HCT116 (cell line): ENCODE data around the gene RNF130. TPM values are rescaled to one million over a fixed set of nuclear protein-coding genes. Genes with fewer than 3 reads are reported as not detected.

Experiments used
- ATAC-seq: fragments of 200-7000 bp; cut with Tn5 transposase; 2 replicates; pipeline ENCODE4 v1.9.1; 2020; ENCODE audit warnings: mild to moderate bottlenecking, moderate library complexity
- BruUV-seq: library from RNA; stranded (reverse); fragments of 400-500 nt; replicated peaks from 2 replicates; lab custom pipeline; 2021; lab: Mats Ljungman, UMichigan
- CTCF ChIA-PET: fragments of 300-600 bp; sonication (Branson Sonifier 250); formaldehyde crosslinking; loops from one replicate; lab custom pipeline; 2021; ENCODE audit warnings: antibody characterized with exemption; lab: Charles Lee
- POLR2A ChIA-PET: fragments of 300-600, 350-600 bp; sonication (Branson Sonifier 250); formaldehyde crosslinking; loops from one replicate; lab custom pipeline; 2021; ENCODE audit warnings: antibody characterized with exemption; lab: Charles Lee
- RAD21 ChIA-PET, 2 experiments: fragments of 300-600 bp; sonication (Branson Sonifier 250); formaldehyde crosslinking; loops; one replicate each; lab custom pipeline; 2023; ENCODE audit warnings: low total read pairs in 2 of 2; ENCODE audit not compliant: uncharacterized antibody in 2 of 2, unreplicated experiment in 2 of 2, low non-redundant PET in 1 of 2; lab: Charles Lee
- DNase-seq: peaks from one replicate; pipeline ENCODE4 v3.0.0-alpha.2; 2010; ENCODE audit warnings: low read depth, low spot score
- H2AFZ ChIP-seq: fragments of 200-600 bp; shearing (Covaris generic), sonication (generic); 2 replicates; pipeline ENCODE4 v1.6.1; 2017; ENCODE audit warnings: low read depth, mixed run types, mixed read lengths, antibody characterized with exemption, low read length; ENCODE audit not compliant: poor library complexity, severe bottlenecking
- H3K27ac ChIP-seq: 2 replicates; pipeline ENCODE4 v1.5.1; 2012; ENCODE audit warnings: low read depth, low read length
- H3K27me3 ChIP-seq: fragments of 200-600 bp; sonication (generic); 2 replicates; pipeline ENCODE4 v1.6.1; 2016; ENCODE audit warnings: mixed run types, low read length, mixed read lengths; ENCODE audit not compliant: insufficient read depth
- H3K36me3 ChIP-seq, 2 experiments: fragments of 200-500 bp in 1 of 2; fragments of 200-600 bp in 1 of 2; sonication (Bioruptor generic) in 1 of 2; sonication (generic) in 1 of 2; 2 replicates each; pipeline versions ENCODE4 v1.5.1 to v1.6.1; 2014 to 2016; ENCODE audit warnings: low read length in 2 of 2, inconsistent platforms in 1 of 2, mixed read lengths in 1 of 2, mixed run types in 1 of 2; ENCODE audit not compliant: insufficient read depth in 2 of 2, control insufficient read depth in 1 of 2
- H3K4me1 ChIP-seq, 2 experiments: fragments of 200-600 bp in 1 of 2; sonication (generic) in 1 of 2; 2 replicates each; pipeline versions ENCODE4 v1.5.1 to v1.6.1; 2012 to 2017; ENCODE audit warnings: low read length in 2 of 2, inconsistent platforms in 1 of 2, mild to moderate bottlenecking in 1 of 2, mixed read lengths in 1 of 2, mixed run types in 1 of 2, moderate library complexity in 1 of 2; ENCODE audit not compliant: insufficient read depth in 2 of 2, control insufficient read depth in 1 of 2
- H3K4me2 ChIP-seq: fragments of 200-600 bp; sonication (generic); 2 replicates; pipeline ENCODE4 v1.6.1; 2017; ENCODE audit warnings: mixed run types, low read length, mixed read lengths
- H3K4me3 ChIP-seq, 2 experiments: fragments of 200-600 bp in 1 of 2; sonication (generic) in 1 of 2; replicated peaks in 1 of 2; 2 replicates each; pipeline ENCODE4 v1.5.1; 2011 to 2016; ENCODE audit warnings: low read length in 2 of 2, control low read depth in 1 of 2, low read depth in 1 of 2, mild to moderate bottlenecking in 1 of 2, mixed read lengths in 1 of 2, mixed run types in 1 of 2
- H3K79me2 ChIP-seq: fragments of 200-600 bp; sonication (generic); 2 replicates; pipeline ENCODE4 v1.6.1; 2017; ENCODE audit warnings: mild to moderate bottlenecking, mixed run types, low read length, moderate library complexity, mixed read lengths; ENCODE audit not compliant: insufficient read depth
- H3K9ac ChIP-seq: fragments of 200-600 bp; sonication (generic); 2 replicates; pipeline ENCODE4 v1.6.1; 2016; ENCODE audit warnings: low read length, mixed read lengths
- H3K9me2 ChIP-seq: fragments of 200-600 bp; sonication (generic), shearing (Covaris generic); 2 replicates; pipeline ENCODE4 v1.6.1; 2017; ENCODE audit warnings: mixed run types, mild to moderate bottlenecking, moderate library complexity; ENCODE audit not compliant: insufficient read depth
- H3K9me3 ChIP-seq, 2 experiments: fragments of 200-500 bp in 1 of 2; fragments of 200-600 bp in 1 of 2; sonication (Bioruptor generic) in 1 of 2; sonication (generic) in 1 of 2; 2 replicates each; pipeline ENCODE4 v1.6.1; 2014 to 2017; ENCODE audit warnings: low read length in 2 of 2, mixed read lengths in 2 of 2, inconsistent platforms in 1 of 2, low read depth in 1 of 2, mild to moderate bottlenecking in 1 of 2, mixed run types in 1 of 2, moderate library complexity in 1 of 2; ENCODE audit not compliant: control insufficient read depth in 1 of 2, insufficient read depth in 1 of 2
- H4K20me1 ChIP-seq: fragments of 200-600 bp; sonication (generic), shearing (Covaris generic); 2 replicates; pipeline ENCODE4 v1.6.1; 2017; ENCODE audit warnings: mixed run types, mild to moderate bottlenecking, moderate library complexity; ENCODE audit not compliant: insufficient read depth
- CBX3 ChIP-seq: IDR thresholded peaks from 2 replicates; pipeline ENCODE4 v1.6.1; 2012; ENCODE audit warnings: low read depth
- CEBPB ChIP-seq: IDR thresholded peaks from 2 replicates; pipeline ENCODE4 v1.6.1; 2012; ENCODE audit warnings: low read depth
- EGR1 ChIP-seq: IDR thresholded peaks from 2 replicates; pipeline ENCODE4 v1.6.1; 2012; ENCODE audit warnings: low read depth
- ELF1 ChIP-seq: IDR thresholded peaks from 2 replicates; pipeline ENCODE4 v1.6.1; 2012; ENCODE audit warnings: low read depth, borderline replicate concordance
- EZH2 ChIP-seq: fragments of 200-600 bp; sonication (generic); IDR thresholded peaks from 2 replicates; pipeline ENCODE4 v1.6.1; 2017; ENCODE audit warnings: antibody characterized with exemption, mixed run types
- EZH2phosphoT487 ChIP-seq: fragments of 200-600 bp; IDR thresholded peaks from 2 replicates; pipeline ENCODE4 v1.6.1; 2018; ENCODE audit warnings: antibody characterized with exemption, borderline replicate concordance
- FOSL1 ChIP-seq: IDR thresholded peaks from 2 replicates; pipeline ENCODE4 v1.6.1; 2012; ENCODE audit warnings: low read depth
- JUND ChIP-seq: IDR thresholded peaks from 2 replicates; pipeline ENCODE4 v1.6.1; 2012
- POLR2A ChIP-seq: IDR thresholded peaks from 2 replicates; pipeline ENCODE4 v1.7.0; 2011; ENCODE audit warnings: borderline replicate concordance; ENCODE audit not compliant: insufficient read depth, insufficient read length; ENCODE audit errors: extremely low read depth
- RAD21 ChIP-seq: IDR thresholded peaks from 2 replicates; pipeline ENCODE4 v1.6.1; 2012; ENCODE audit warnings: low read depth, mild to moderate bottlenecking
- SIN3A ChIP-seq: IDR thresholded peaks from 2 replicates; pipeline ENCODE4 v1.6.1; 2012; ENCODE audit warnings: low read depth
- SP1 ChIP-seq: IDR thresholded peaks from 2 replicates; pipeline ENCODE4 v1.6.1; 2012; ENCODE audit warnings: low read depth
- SRF ChIP-seq: IDR thresholded peaks from 2 replicates; pipeline ENCODE4 v1.6.1; 2012; ENCODE audit warnings: low read depth
- TCF7L2 ChIP-seq: IDR thresholded peaks from 2 replicates; pipeline ENCODE4 v1.7.0; 2011; ENCODE audit warnings: borderline replicate concordance, inconsistent platforms; ENCODE audit not compliant: insufficient read depth, insufficient read length; ENCODE audit errors: extremely low read depth
- ZFX ChIP-seq: fragments of 450-650 bp; IDR thresholded peaks from 2 replicates; pipeline ENCODE4 v1.6.1; 2017
- ZNF274 ChIP-seq: fragments of 200-500 bp; sonication (Bioruptor generic); IDR thresholded peaks from 2 replicates; pipeline ENCODE4 v1.6.1; 2014; ENCODE audit warnings: mild to moderate bottlenecking, low read depth, low read length, inconsistent platforms
- intact Hi-C: fragments of 100-400 bp; cut with micrococcal nuclease; formaldehyde crosslinking; loops from 2 replicates; pipeline ENCODE4 v1.10.0; 2022
- total RNA-seq: library from RNA; stranded (reverse); gene quantifications from one replicate; pipeline ENCODE4 v1.2.1, GENCODE V29; 2021; ENCODE audit not compliant: unreplicated experiment
- TF ChIP-seq, protein P1 (sequence below): IDR thresholded peaks from 2 replicates; pipeline ENCODE4 v1.6.1; 2011; ENCODE audit warnings: mild to moderate bottlenecking, low read length, moderate library complexity; ENCODE audit not compliant: insufficient replicate concordance; ENCODE audit errors: extremely low read depth
- TF ChIP-seq, protein P2 (sequence below): IDR thresholded peaks from 2 replicates; pipeline ENCODE4 v1.6.1; 2012; ENCODE audit warnings: low read depth
- TF ChIP-seq, protein P3 (sequence below): IDR thresholded peaks from 2 replicates; pipeline ENCODE4 v1.6.1; 2012
- TF ChIP-seq, protein P4 (sequence below): IDR thresholded peaks from 2 replicates; pipeline ENCODE4 v1.6.1; 2012

RNF130 gene
- total RNA-seq, 1 experiment from 2014 or later: 34.9 TPM

DNA sequence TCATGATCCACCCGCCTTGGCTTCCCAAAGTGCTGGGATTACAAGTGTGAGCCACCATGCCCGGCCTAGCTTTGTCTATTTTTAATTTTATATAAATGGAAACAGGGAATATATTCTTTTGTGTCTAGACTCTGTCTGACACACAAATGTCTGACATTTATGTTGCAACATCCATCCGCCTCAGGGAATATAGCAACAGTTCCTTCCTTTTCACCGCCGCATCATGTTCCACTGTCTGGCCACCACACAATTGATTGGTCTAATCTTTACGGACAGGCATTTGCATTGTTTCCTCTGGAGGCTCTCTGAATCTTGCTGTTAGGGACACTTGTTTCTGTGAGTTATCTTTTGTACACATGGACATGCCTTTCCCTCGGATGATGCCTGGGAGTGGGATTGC lies 143.7 kb downstream of the RNF130 start:
- POLR2A ChIA-PET: no interaction called here

More for the DNA sequence above, 143.7 kb downstream of the RNF130 start:
- TF ChIP-seq JUND: no peak
- TF ChIP-seq SIN3A: no peak
- TF ChIP-seq, protein P1, sequence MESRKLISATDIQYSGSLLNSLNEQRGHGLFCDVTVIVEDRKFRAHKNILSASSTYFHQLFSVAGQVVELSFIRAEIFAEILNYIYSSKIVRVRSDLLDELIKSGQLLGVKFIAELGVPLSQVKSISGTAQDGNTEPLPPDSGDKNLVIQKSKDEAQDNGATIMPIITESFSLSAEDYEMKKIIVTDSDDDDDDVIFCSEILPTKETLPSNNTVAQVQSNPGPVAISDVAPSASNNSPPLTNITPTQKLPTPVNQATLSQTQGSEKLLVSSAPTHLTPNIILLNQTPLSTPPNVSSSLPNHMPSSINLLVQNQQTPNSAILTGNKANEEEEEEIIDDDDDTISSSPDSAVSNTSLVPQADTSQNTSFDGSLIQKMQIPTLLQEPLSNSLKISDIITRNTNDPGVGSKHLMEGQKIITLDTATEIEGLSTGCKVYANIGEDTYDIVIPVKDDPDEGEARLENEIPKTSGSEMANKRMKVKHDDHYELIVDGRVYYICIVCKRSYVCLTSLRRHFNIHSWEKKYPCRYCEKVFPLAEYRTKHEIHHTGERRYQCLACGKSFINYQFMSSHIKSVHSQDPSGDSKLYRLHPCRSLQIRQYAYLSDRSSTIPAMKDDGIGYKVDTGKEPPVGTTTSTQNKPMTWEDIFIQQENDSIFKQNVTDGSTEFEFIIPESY: no peak
- no peak for TF ChIP-seq SRF
- TF ChIP-seq SP1: no peak
- no peak for TF ChIP-seq ZNF274
- TF ChIP-seq ELF1: no peak
- no peak for TF ChIP-seq FOSL1
- no peak for TF ChIP-seq EGR1
- TF ChIP-seq, protein P2, sequence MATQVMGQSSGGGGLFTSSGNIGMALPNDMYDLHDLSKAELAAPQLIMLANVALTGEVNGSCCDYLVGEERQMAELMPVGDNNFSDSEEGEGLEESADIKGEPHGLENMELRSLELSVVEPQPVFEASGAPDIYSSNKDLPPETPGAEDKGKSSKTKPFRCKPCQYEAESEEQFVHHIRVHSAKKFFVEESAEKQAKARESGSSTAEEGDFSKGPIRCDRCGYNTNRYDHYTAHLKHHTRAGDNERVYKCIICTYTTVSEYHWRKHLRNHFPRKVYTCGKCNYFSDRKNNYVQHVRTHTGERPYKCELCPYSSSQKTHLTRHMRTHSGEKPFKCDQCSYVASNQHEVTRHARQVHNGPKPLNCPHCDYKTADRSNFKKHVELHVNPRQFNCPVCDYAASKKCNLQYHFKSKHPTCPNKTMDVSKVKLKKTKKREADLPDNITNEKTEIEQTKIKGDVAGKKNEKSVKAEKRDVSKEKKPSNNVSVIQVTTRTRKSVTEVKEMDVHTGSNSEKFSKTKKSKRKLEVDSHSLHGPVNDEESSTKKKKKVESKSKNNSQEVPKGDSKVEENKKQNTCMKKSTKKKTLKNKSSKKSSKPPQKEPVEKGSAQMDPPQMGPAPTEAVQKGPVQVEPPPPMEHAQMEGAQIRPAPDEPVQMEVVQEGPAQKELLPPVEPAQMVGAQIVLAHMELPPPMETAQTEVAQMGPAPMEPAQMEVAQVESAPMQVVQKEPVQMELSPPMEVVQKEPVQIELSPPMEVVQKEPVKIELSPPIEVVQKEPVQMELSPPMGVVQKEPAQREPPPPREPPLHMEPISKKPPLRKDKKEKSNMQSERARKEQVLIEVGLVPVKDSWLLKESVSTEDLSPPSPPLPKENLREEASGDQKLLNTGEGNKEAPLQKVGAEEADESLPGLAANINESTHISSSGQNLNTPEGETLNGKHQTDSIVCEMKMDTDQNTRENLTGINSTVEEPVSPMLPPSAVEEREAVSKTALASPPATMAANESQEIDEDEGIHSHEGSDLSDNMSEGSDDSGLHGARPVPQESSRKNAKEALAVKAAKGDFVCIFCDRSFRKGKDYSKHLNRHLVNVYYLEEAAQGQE: no peak
- TF ChIP-seq, protein P3, sequence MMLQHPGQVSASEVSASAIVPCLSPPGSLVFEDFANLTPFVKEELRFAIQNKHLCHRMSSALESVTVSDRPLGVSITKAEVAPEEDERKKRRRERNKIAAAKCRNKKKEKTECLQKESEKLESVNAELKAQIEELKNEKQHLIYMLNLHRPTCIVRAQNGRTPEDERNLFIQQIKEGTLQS: no peak
- TF ChIP-seq TCF7L2: no peak
- no peak for TF ChIP-seq RAD21
- no peak for TF ChIP-seq EZH2
- TF ChIP-seq CEBPB: no peak
- TF ChIP-seq ZFX: no peak
- no peak for TF ChIP-seq POLR2A
- TF ChIP-seq, protein P4, sequence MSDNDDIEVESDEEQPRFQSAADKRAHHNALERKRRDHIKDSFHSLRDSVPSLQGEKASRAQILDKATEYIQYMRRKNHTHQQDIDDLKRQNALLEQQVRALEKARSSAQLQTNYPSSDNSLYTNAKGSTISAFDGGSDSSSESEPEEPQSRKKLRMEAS: no peak
- TF ChIP-seq EZH2phosphoT487: no peak
- no peak for TF ChIP-seq CBX3
- Histone ChIP-seq H3K9me2 (no peaks in the 10 kb centered on the region), H3K36me3 (no peaks in the 10 kb centered on the region), H3K9ac (no peak overlapping the region), H3K9me3 (no peaks in the 10 kb centered on the region), H4K20me1 (no peaks in the 10 kb centered on the region), H3K4me1 (no peaks in the 10 kb centered on the region), H2AFZ (no peak overlapping the region), H3K4me2 (no peak overlapping the region), H3K27ac (no peak overlapping the region), H3K79me2 (no peaks in the 10 kb centered on the region), H3K27me3 (no peaks in the 10 kb centered on the region), H3K4me3 (no peak overlapping the region)
- no peak for DNase-seq
- CTCF ChIA-PET: no interaction called here
- RAD21 ChIA-PET: interaction anchor here in 1 of 2 experiments (0.7 kb wide), 1 partner anchor 80 kb away, joined by 3 read pairs; no protein-coding TSS in a partner anchor
- intact Hi-C loops: no loop called here
- no TSS peak for BruUV-seq
- ATAC-seq: no peak
